Activated B cell treated with CpG ODN at 0.5 μM for 24 hours (primary cell): ENCODE measurements around the gene IRAK2. TPM values are rescaled to one million over a fixed set of nuclear protein-coding genes. Genes with fewer than 3 reads are reported as not detected.
A peak's percentile ranks its signal among the peaks of the same experiment; 100 is the strongest.

Experiments used
- ATAC-seq: fragments of 200-7000 bp; cut with Tn5 transposase; one replicate; pipeline ENCODE4 v1.10.0; 2021; ENCODE audit warnings: low read depth, mild to moderate bottlenecking, moderate library complexity
- CTCF ChIA-PET: fragments of 350-600 bp; sonication (Branson Sonifier 250); formaldehyde crosslinking; loops from one replicate; lab custom pipeline; 2021; ENCODE audit warnings: antibody characterized with exemption; lab: Charles Lee
- POLR2A ChIA-PET: fragments of 350-600 bp; sonication (Branson Sonifier 250); formaldehyde crosslinking; loops from one replicate; lab custom pipeline; 2021; ENCODE audit warnings: antibody characterized with exemption; lab: Charles Lee
- DNase-seq: peaks from one replicate; pipeline ENCODE4 v3.0.0; 2022
- H3K27ac Mint-ChIP-seq: one replicate; pipeline ENCODE4 v1.8.0; 2020; ENCODE audit warnings: mixed read lengths
- H3K27me3 Mint-ChIP-seq: one replicate; pipeline ENCODE4 v1.8.0; 2021; ENCODE audit warnings: mixed read lengths
- H3K36me3 Mint-ChIP-seq: one replicate; pipeline ENCODE4 v1.8.0; 2021; ENCODE audit warnings: low read depth, mixed read lengths
- H3K4me1 Mint-ChIP-seq: one replicate; pipeline ENCODE4 v1.8.0; 2021; ENCODE audit warnings: mixed read lengths
- H3K4me3 Mint-ChIP-seq: one replicate; pipeline ENCODE4 v1.8.0; 2020; ENCODE audit warnings: mild to moderate bottlenecking, mixed read lengths
- H3K9me3 Mint-ChIP-seq: one replicate; pipeline ENCODE4 v1.8.0; 2020; ENCODE audit warnings: mixed read lengths
- intact Hi-C: fragments of 100-400 bp; cut with micrococcal nuclease; formaldehyde crosslinking; loops from one replicate; pipeline ENCODE4 v1.15.1; 2024
- total RNA-seq: library from RNA; stranded (reverse); gene quantifications from 2 replicates; pipeline ENCODE4 v1.2.3, GENCODE V29; 2022
- TF ChIP-seq, protein P1 (sequence below): fragments of 200-600 bp; IDR thresholded peaks from one replicate; pipeline ENCODE4 v1.8.0; 2022; ENCODE audit warnings: antibody characterized with exemption, mild to moderate bottlenecking

The IRAK2 gene
- total RNA-seq, 1 donor from 2014 or later, result 8.6 TPM

GRCh38 chr3:10242182-10243065 lies 77.7 kb downstream of the IRAK2 start:
- intact Hi-C loops, result no loop called here
- Mint-ChIP-seq H3K27ac (peak overlapping the region; percentile 41), H3K27me3 (no peaks in the 10 kb centered on the region), H3K36me3 (peaks cover 47% of the 10 kb centered on the region), H3K4me3 (no peak overlapping the region), H3K9me3 (peaks cover 13% of the 10 kb centered on the region), H3K4me1 (peaks cover 5% of the 10 kb centered on the region)
- CTCF ChIA-PET, result no interaction called here
- TF ChIP-seq, protein P1, sequence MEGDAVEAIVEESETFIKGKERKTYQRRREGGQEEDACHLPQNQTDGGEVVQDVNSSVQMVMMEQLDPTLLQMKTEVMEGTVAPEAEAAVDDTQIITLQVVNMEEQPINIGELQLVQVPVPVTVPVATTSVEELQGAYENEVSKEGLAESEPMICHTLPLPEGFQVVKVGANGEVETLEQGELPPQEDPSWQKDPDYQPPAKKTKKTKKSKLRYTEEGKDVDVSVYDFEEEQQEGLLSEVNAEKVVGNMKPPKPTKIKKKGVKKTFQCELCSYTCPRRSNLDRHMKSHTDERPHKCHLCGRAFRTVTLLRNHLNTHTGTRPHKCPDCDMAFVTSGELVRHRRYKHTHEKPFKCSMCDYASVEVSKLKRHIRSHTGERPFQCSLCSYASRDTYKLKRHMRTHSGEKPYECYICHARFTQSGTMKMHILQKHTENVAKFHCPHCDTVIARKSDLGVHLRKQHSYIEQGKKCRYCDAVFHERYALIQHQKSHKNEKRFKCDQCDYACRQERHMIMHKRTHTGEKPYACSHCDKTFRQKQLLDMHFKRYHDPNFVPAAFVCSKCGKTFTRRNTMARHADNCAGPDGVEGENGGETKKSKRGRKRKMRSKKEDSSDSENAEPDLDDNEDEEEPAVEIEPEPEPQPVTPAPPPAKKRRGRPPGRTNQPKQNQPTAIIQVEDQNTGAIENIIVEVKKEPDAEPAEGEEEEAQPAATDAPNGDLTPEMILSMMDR, result no peak
- POLR2A ChIA-PET, result no interaction called here
- DNase-seq (no peak), ATAC-seq (no peak)

- Mint-ChIP-seq H3K27me3 (no peaks in the 10 kb centered on the region), H3K4me1 (peaks cover 16% of the 10 kb centered on the region), H3K27ac (no peak overlapping the region), H3K4me3 (no peak overlapping the region), H3K9me3 (peaks cover 13% of the 10 kb centered on the region), H3K36me3 (peaks cover 39% of the 10 kb centered on the region)
- no peak for DNase-seq
- no peak for ATAC-seq
- intact Hi-C loops, result no loop called here
- TF ChIP-seq, protein P1, result no peak
- ChIA-PET CTCF (no interaction called here), POLR2A (no interaction called here)
Measured at GRCh38 chr3:10244009-10244408, 79.3 kb downstream of the IRAK2 start.

DNA sequence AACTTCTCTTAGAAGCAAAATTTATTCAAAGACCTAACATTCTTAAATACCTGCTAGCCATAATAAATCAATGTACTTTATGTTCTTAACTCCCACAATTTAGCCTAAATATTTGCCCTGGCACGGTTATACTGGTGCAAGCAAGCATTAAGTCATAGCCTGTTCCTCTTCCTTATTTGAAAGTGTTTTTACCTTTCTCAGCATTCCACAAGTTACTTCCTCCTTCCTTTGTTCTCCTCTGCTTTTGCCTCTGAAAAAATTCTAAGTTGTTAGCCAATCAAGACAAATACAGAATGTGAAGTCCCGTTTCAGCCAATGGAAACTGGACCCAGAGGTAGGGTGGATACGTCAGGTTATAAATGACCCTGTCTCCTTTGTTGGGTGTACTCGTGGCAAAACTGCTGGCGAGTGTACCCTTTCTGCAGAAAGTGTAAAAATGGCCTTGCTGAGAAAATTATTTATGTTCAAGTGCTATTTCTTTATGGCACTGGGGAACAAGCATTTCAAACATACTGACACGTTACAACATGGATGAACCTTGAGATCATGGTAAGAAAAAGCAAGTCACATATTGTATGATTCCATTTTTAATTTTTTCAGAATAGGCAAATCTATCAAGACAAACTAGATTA lies 80.5 kb downstream of the IRAK2 start:
- no peak overlapping the region for H3K27ac Mint-ChIP-seq
- TF ChIP-seq, protein P1, result no peak
- H3K9me3 Mint-ChIP-seq, result peaks cover 13% of the 10 kb centered on the region
- ChIA-PET CTCF (no interaction called here), POLR2A (no interaction called here)
- peaks cover 40% of the 10 kb centered on the region for H3K36me3 Mint-ChIP-seq
- intact Hi-C loops, result loop anchor here (5.0 kb wide), 1 partner anchor 233 kb away; no protein-coding TSS in a partner anchor
- ATAC-seq (no peak), DNase-seq (no peak)
- no peak overlapping the region for H3K4me3 Mint-ChIP-seq
- H3K27me3 Mint-ChIP-seq, result no peaks in the 10 kb centered on the region
- H3K4me1 Mint-ChIP-seq, result peaks cover 26% of the 10 kb centered on the region

DNA sequence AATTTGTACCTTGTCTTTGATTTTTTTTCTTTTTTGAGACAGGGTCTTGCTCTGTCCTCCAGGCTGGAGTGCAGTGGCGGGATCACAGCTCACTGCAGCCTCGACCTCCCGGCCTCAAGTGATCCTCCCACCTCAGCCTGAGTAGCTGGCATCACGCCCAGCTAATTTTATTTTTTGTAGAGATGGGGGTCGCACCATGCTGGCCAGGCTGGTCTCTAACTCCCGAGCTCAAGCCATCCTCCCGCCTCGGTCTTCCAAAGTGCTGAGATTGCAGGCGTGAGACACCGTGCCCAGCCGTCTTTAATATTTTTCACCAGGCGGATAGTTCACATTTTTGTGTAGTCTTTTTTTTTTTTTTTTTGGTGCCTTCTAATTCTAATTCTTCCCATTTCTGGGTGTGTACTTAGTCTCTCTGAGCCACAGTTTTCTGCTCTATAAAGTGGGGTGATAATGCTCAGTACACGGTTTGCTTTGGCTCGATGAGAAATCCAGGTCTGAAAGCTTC lies 83.0 kb downstream of the IRAK2 start:
- peaks cover 51% of the 10 kb centered on the region for H3K36me3 Mint-ChIP-seq
- H3K27ac Mint-ChIP-seq, result peak overlapping the region; percentile 90
- no peaks in the 10 kb centered on the region for H3K27me3 Mint-ChIP-seq
- intact Hi-C loops, result loop anchor here (1.0 to 5.0 kb wide), 13 partner anchors 45 to 851 kb away; partner anchors contain the start of genes BRK1, BRPF1, CRELD1 and FANCD2
- DNase-seq (no peak), ATAC-seq (no peak)
- TF ChIP-seq, protein P1, result no peak
- H3K4me3 Mint-ChIP-seq, result peak overlapping the region; percentile 86
- ChIA-PET CTCF (interaction anchor here (0.7 to 1.3 kb wide), 4 partner anchors 25 to 315 kb away, joined by 3 to 4 read pairs (median 4); partner anchors contain the start of gene BRK1), POLR2A (interaction anchor here (0.6 to 2.4 kb wide), 38 partner anchors 11 to 960 kb away, joined by 3 to 17 read pairs (median 6); partner anchors contain the start of genes ARPC4, BRK1, CRELD1 and EMC3)
- peaks cover 13% of the 10 kb centered on the region for H3K9me3 Mint-ChIP-seq
- H3K4me1 Mint-ChIP-seq, result peaks cover 34% of the 10 kb centered on the region
